ENCODE measurements around the gene HMG20B. TPM values are rescaled to one million over a fixed set of nuclear protein-coding genes. Genes with fewer than 3 reads are reported as not detected.

The HMG20B gene
- total and polyA plus RNA-seq, 2 experiments from 2014 or later: 62.6 to 82.3 TPM

- no peaks in the 10 kb centered on the region for H3K27me3 ChIP-seq
- H3K9me3 ChIP-seq (ENCODE audit: low read depth): no peaks in the 10 kb centered on the region
- no peak overlapping the region for H3K4me2 ChIP-seq
- H4K20me1 ChIP-seq (ENCODE audit: insufficient read depth, poor library complexity, severe bottlenecking): peaks cover 6% of the 10 kb centered on the region
- no peak for DNase-seq (ENCODE audit: low spot score)
- peaks cover 9% of the 10 kb centered on the region for H3K4me1 ChIP-seq (ENCODE audit: insufficient read depth)
- TF ChIP-seq, protein P1, sequence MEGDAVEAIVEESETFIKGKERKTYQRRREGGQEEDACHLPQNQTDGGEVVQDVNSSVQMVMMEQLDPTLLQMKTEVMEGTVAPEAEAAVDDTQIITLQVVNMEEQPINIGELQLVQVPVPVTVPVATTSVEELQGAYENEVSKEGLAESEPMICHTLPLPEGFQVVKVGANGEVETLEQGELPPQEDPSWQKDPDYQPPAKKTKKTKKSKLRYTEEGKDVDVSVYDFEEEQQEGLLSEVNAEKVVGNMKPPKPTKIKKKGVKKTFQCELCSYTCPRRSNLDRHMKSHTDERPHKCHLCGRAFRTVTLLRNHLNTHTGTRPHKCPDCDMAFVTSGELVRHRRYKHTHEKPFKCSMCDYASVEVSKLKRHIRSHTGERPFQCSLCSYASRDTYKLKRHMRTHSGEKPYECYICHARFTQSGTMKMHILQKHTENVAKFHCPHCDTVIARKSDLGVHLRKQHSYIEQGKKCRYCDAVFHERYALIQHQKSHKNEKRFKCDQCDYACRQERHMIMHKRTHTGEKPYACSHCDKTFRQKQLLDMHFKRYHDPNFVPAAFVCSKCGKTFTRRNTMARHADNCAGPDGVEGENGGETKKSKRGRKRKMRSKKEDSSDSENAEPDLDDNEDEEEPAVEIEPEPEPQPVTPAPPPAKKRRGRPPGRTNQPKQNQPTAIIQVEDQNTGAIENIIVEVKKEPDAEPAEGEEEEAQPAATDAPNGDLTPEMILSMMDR (IDR thresholded peaks at IDR 0.05; ENCODE audit: poor library complexity): no peak
- TF ChIP-seq EZH2phosphoT487 (IDR thresholded peaks at IDR 0.05; ENCODE audit: low read depth, severe bottlenecking, unreplicated experiment) (no peak), EZH2 (IDR thresholded peaks at IDR 0.05; ENCODE audit: borderline replicate concordance) (no peak)
- no peak overlapping the region for H2AFZ ChIP-seq
- H3K36me3 ChIP-seq (replicated peaks; ENCODE audit: insufficient read depth, low read depth): no peaks in the 10 kb centered on the region
- peaks cover 22% of the 10 kb centered on the region for H3K79me2 ChIP-seq
- H3K4me3 ChIP-seq: no peak overlapping the region
- WGBS (ENCODE audit: low lambda C conversion rate, missing lambda C conversion rate): 100% methylated on average over 4 of the region's 15 CpGs
- H3K27ac ChIP-seq: no peak overlapping the region
- no peaks in the 10 kb centered on the region for H3K9me2 ChIP-seq (replicated peaks; ENCODE audit: insufficient read depth)
Measured at GRCh38 chr19:3621689-3622088, 48.9 kb downstream of the HMG20B start.

GRCh38 chr19:3622224-3622623 is 49.5 kb downstream of the HMG20B start:
- no peak overlapping the region for H2AFZ ChIP-seq
- DNase-seq (ENCODE audit: low spot score): no peak

DNA sequence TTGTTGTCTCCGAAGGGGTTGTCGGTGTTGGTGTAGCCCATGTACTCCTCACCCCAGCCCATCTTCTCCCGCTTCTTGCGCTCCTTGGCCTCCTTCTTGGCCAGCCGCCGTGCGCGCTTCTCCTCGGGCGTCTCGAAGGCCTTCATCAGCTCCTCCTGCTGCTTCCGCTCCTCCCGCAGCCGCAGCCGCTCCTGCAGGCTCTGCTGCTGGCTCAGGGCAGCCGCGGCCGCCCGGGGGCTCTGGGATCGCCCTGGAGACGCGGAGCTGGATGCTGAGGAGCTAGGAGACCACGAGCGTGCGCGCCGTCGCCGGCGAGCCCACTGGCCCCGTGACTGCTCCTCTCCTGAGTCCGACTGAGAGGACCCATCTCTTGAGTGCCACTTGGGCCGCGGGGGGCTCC is 51.0 kb downstream of the HMG20B start:
- 99% methylated on average over 34 of the region's 34 CpGs for WGBS (ENCODE audit: low lambda C conversion rate, missing lambda C conversion rate)
- H3K36me3 ChIP-seq (replicated peaks; ENCODE audit: insufficient read depth, low read depth): no peaks in the 10 kb centered on the region

More at GRCh38 chr19:3622224-3622623, 49.5 kb downstream of the HMG20B start:
- 90% methylated on average over 12 of the region's 12 CpGs for WGBS (ENCODE audit: low lambda C conversion rate, missing lambda C conversion rate)
- peaks cover 6% of the 10 kb centered on the region for H4K20me1 ChIP-seq (ENCODE audit: insufficient read depth, poor library complexity, severe bottlenecking)
- H3K4me2 ChIP-seq: no peak overlapping the region
- H3K4me1 ChIP-seq (ENCODE audit: insufficient read depth): peaks cover 9% of the 10 kb centered on the region
- no peak overlapping the region for H3K27ac ChIP-seq
- H3K9me2 ChIP-seq (replicated peaks; ENCODE audit: insufficient read depth): no peaks in the 10 kb centered on the region
- no peak overlapping the region for H3K4me3 ChIP-seq
- H3K27me3 ChIP-seq: no peaks in the 10 kb centered on the region
- no peaks in the 10 kb centered on the region for H3K9me3 ChIP-seq (ENCODE audit: low read depth)
- H3K36me3 ChIP-seq (replicated peaks; ENCODE audit: insufficient read depth, low read depth): no peaks in the 10 kb centered on the region
- H3K79me2 ChIP-seq: peaks cover 22% of the 10 kb centered on the region
- no peak for TF ChIP-seq EZH2phosphoT487 (IDR thresholded peaks at IDR 0.05; ENCODE audit: low read depth, severe bottlenecking, unreplicated experiment)
- TF ChIP-seq EZH2 (IDR thresholded peaks at IDR 0.05; ENCODE audit: borderline replicate concordance): no peak
- TF ChIP-seq, protein P1 (IDR thresholded peaks at IDR 0.05; ENCODE audit: poor library complexity): no peak

More for the DNA sequence above, 51.0 kb downstream of the HMG20B start:
- Histone ChIP-seq H3K4me1 (ENCODE audit: insufficient read depth) (peaks cover 9% of the 10 kb centered on the region), H3K4me2 (no peak overlapping the region), H3K9me2 (replicated peaks; ENCODE audit: insufficient read depth) (no peaks in the 10 kb centered on the region), H4K20me1 (ENCODE audit: insufficient read depth, poor library complexity, severe bottlenecking) (peaks cover 6% of the 10 kb centered on the region), H3K4me3 (no peak overlapping the region), H3K9me3 (ENCODE audit: low read depth) (no peaks in the 10 kb centered on the region), H3K27ac (no peak overlapping the region), H2AFZ (no peak overlapping the region), H3K79me2 (peaks cover 22% of the 10 kb centered on the region), H3K27me3 (no peaks in the 10 kb centered on the region)
- TF ChIP-seq, protein P1 (IDR thresholded peaks at IDR 0.05; ENCODE audit: poor library complexity): no peak
- TF ChIP-seq EZH2phosphoT487 (IDR thresholded peaks at IDR 0.05; ENCODE audit: low read depth, severe bottlenecking, unreplicated experiment): no peak
- TF ChIP-seq EZH2 (IDR thresholded peaks at IDR 0.05; ENCODE audit: borderline replicate concordance): no peak
- no peak for DNase-seq (ENCODE audit: low spot score)
